Stimulated activated CD8-positive, alpha-beta memory T cell treated with anti-CD3 and anti-CD28 coated beads, Interleukin-15, amount 100 ng/mL, for 48 hours (primary cell): ENCODE measurements around the gene MARCHF4.

Source experiments
- DNase-seq, 2 donors: peaks; one replicate each; pipeline ENCODE4 v3.0.0-alpha.2; 2020; ENCODE audit warnings: low read depth in 2 of 2

Gene MARCHF4

DNA sequence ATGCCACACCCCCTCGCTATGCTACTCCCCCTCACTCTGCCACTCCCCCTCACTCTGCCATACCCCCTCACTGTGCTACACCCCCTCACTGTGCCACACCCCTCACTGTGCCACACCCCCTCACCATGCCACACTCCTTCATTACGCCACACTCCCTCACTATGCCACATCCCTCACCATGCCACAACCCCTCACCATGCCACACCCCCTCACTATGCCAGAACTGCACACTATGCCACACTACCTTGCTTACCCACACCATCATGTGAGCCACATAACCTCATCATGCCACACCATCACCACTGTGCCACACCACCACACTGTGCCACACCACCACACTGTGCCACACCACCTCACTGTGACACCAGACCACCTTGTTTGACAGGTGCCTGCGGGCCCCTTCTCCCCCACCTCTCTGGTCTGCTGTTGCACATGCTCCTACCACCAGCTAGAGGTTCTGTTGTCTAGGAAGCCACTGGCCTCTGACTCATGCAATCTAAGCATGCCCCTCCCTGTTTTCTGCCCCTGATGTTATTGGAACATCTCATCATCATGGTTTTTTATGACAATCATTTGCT, 22.0 kb downstream of the MARCHF4 start:
- DNase-seq, result peak in 1 of 2 donors; percentile 30

DNA sequence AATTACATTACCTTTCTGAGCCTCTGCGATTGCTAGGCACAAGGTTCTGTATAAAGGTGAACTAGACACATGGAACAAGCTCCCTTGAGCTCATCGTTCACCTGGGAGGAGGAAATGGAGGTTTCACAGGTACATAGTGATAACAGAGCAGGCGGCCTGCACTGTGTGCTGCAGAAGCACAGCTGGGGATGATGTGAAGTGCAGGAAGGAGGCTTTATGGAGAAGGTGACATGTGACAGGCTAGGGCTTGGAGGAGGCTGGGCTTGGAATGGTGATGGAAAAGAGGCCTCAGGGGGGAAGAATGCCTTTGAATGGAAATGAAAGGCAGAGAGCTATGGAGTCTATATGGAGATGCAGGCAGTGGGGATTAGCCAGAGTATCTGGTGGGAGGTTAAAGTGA, 22.9 kb downstream of the MARCHF4 start:
- DNase-seq, result no peak

DNA sequence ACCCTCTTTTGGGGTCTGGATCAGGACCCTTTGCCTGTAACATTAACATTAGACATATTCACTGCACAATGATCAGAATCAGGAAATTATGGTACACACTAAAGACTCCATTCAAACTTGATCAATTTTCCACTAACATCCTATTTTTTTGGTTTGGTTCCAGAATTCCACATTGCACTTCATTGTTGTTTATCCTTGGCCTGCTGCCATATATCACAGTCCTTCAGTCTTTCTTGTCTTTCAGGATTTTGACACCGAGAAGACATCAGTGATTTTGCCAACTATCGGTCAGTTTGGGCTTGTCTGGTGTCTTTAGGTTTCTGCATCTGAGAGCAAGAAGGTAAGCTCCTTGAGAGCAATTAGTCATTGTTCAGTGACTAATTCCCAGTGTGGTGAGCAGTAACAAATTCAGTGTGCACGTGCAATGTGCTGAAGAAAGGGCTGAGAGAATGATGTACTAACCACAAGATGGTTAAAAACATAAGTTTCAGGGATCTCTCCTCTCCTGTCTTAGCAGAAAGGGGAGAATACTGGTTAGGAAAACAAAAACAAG, 23.5 kb downstream of the MARCHF4 start:
- DNase-seq, result no peak

DNA sequence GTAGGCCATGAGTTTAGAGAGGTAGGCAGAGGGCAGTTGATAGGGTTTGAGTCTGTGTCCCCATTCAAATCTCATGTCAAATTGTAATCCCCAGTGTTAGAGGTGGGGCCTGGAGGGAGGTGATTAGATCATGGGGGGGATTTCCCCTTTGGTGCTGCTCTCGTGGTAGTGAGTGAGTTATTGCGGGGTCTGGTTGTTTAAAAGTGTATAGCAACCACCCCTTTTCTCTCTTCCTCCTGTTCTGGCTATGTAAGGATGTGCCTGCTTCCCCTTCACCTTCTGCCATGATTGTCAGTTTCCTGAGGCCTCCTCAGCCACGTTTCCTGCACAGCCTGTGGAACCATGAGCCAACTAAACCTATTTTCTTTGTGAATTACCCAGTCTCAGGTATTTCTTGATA, 25.5 kb downstream of the MARCHF4 start:
- peak in 1 of 2 donors; percentile 16 for DNase-seq

DNA sequence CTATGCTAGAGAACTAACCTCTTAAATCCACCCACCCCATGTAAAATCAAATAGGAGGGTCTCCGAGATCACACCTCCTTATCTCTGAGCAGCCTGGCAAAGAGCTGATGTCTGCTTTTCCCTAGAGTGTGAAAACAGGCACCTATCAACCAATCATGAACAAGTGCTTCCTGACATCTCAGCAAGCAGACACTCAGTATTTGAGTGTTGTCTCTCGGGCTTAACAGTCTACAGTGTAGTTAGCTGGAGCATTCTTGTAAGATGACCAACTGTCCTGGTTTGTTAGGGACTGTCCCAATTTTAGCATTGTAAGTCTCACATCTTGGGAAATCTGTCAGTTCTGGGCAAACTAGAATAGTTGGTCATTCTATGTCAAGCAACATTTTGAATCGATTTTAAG, 26.4 kb downstream of the MARCHF4 start:
- DNase-seq, result no peak

DNA sequence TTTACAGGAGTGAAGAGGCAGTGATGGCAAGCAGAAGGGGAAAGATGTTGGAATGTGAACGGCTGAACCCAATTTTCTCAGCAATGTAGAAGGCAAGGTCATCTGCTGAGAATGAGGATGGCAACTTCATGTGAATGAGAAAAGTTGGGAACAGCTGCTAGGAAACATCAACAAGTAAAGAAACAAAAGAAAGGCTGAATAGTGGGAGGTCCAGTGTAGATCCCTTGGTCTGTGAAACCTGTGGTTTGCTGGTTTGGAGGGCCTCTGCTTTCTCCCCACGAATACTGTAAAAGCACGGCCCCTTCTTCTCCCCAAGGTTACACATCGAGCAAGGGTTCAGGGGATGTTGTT, 27.4 kb downstream of the MARCHF4 start:
- DNase-seq, result no peak

DNA sequence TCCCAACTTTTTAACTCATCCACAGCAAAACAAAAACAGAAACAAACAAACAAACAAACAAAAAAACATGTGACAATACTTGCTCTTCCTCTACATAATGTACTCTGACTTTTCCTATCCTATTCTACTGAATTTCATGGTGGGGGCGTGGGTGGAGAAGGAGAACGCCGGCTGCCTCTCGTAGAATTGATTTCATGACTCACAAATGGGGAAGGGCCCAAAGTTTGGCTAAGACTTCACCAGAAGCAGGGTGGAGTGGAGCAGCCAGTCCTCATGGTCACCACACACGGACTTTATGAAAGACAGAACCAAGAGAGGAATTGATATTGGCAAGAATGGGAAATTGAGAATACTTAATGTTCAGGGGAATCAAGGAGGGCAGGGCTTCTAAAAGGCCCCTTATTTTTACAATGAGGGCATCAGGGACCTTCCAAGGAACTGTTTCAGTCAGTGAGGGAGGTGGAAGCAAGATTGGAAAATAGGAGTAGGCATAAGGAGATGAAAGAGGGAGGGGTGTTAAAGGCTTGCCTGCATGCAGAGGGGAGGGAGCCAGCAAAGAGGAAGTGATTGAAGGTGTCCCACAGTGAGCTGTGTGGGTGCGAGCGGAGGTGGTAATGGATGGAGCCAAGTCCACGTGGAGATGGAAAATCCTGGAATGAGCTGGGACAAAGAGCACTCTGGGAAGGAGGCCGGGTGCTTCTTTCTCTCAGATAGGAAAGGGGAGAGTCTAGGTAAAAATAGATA, 27.9 kb downstream of the MARCHF4 start:
- DNase-seq, result no peak

DNA sequence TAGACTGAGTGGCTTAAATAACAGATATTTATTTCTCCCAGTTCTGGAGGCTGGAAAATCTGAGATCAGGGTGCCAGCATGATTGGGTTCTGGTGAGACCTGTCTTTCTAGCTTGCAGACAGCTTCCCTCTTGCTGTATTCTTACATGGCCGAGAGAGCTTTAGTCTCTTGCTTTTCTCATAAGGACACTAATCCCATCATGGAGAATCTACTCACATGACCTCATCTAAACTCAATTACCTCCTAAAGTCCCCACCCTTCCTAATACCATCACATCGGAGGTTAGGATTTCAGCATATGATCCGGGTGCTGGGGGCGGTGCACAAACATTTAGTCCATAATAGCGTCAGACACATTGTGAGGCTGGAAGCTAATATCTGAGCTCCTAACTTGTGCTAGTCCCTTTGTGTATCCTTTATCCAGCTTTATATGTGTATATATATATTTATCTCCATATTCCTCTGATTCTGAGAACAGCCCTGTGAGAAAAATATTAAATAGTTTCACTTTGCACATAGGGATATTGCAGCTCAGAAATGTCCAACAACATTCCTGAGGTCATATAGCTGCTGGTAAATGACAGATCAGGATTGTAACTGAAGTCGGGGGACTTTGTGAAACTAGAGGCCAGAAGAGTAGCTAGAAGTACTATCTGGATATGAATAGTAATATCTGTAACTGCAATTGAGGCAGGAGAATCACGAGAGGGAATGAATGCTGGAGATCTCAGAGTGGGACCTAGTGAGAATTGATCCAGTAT, 28.9 kb downstream of the MARCHF4 start:
- no peak for DNase-seq

DNA sequence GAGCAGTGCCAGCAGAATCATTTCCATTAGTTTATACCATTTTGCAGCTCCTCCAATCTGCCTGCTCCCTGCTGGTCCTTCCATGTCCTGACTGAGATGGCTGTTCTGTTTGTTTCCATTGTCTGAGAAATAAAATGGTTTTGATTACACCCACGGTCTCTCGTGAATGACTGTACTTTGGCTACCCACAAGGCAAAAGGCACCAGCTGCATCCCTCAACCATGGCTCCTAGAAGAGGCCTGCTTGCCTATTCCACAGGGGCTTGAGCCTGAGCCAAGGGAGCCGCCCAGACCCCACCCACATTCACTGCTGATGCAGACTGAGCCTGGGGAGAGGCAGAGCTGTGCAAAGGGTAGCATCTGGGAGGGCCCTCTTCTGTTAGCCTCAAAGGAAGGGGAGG, 31.2 kb downstream of the MARCHF4 start:
- no peak for DNase-seq

DNA sequence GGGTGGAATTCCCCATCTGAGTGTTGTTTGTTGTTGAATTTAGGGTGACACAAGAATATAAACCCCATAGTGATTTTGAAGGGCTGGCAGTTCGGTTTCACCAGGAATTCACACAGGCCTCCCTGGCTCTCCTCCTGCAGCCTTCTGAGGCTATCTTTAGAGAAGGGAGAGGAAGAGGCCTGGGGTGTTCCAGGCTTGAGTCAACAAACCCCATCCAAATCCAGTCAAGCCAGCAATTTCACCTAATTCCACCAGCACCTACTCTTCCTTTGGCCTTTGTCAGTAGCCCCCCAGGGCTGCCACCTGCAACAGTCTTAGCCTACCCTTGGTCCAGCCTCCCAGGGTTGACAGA, 32.0 kb downstream of the MARCHF4 start:
- DNase-seq, result no peak

DNA sequence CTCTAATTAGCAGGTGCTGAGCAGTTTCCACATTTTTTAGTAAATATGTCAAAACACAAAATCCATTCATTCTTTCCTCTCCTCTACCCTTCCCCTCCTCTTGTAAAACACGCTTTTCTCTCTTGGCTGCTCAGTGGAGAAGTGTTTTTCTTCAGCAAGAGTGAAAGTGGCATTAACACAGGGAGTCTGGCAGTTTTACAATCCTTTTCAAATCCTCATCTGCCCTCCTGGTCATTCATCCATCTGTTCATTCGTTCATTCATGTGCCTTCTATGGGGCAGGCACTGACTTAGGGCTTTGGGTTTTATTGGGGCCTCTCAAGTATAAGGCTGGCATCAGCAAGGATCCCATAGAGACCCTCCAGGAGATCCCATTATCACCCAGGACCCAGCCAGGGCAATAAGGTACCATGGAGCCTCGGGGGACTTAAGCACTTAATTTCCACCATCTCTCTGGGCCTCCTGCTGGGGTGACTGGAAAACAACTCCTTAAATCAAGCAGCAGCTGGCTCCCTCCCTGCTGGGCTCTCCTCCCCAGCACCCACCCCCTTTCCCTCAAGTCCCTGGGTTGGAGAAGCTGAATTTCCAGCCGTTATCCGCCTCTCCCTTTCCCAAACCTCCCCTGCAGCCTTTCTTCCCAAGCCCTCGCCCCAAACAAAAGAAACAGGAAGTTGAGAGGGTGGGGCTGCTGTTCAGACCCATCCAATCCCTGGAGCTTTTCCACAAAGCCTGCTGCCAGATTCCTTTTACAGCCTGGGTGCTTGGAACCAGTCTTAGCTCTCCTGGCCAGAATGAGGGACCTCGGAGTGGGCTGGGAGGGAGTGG, 32.6 kb downstream of the MARCHF4 start:
- no peak for DNase-seq

DNA sequence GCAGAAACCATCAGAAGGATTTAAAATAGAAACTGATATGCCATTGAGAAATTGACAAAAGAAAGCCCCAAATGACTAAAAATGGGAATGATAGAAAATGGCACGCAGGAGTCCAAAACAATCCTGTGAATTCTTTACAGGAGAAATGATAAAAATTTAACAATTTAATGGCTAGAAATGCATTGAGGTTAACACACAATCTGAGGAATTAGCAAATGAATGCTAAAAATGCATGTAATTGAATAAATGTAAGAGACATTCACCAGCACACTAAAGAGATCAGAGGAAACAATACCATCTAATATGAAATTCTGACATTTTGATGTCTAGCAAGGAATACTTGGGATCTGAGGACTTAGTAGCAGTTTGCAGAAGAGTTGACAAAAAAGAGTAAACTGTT, 37.0 kb downstream of the MARCHF4 start:
- no peak for DNase-seq

DNA sequence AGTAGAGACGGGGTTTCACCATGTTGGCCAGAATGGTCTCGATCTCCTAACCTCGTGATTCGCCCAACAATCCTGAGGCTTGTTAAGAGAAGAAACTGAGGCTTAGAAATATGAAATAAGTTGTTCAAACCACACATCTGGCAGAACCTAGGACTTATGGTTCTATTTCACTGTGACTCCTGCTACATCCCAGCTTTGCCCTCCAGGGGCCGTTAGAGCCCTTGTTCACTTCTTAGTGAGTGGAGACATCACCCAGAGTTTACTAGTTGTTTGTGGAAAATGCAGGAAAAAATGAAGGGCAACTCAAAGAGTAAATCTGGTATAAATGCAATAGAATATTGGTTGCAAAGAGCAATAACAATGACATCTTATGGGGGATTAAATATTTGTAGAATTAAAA, 43.9 kb downstream of the MARCHF4 start:
- no peak for DNase-seq

DNA sequence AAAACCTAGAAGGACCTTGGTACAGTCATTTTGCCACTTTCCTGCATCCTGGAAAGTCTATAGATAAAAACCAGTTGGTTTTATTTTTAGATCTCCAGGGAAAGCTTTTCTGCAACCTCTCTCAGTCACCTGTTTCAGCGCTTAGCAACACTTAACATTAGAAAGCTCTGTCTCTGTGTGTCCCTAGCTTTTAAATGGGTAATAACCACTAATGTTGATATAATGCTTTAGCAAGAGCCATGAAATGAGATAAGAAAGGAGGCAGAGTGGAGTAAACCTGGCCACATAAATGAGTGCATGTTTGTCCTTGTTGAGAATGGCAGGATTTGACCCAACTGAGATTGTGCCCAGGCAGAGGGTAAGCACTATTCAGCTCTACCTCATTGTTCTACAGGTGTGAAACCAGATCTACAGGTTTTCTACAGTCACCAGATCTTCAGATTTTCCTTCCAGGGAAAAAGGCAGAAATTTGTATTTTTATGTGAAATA, 44.8 kb downstream of the MARCHF4 start:
- DNase-seq, result no peak
